WERI-Rb-1 (cell line): ENCODE data around the gene PALM.
A peak's percentile ranks its signal among the peaks of the same experiment; 100 is the strongest.

Experiments used
- DNase-seq: peaks from one replicate; pipeline ENCODE4 v3.0.0-alpha.2; 2020
- H3K27ac ChIP-seq: fragments of 250-450 bp; sonication (Bioruptor Pico); 2 replicates; pipeline ENCODE4 v1.5.1; 2020; ENCODE audit warnings: mild to moderate bottlenecking, moderate library complexity
- H3K27me3 ChIP-seq: fragments of 250-450 bp; sonication (Bioruptor Pico); 2 replicates; pipeline ENCODE4 v1.5.1; 2021; ENCODE audit warnings: mild to moderate bottlenecking, low read depth, moderate library complexity; ENCODE audit not compliant: insufficient read depth, severe bottlenecking
- H3K36me3 ChIP-seq: fragments of 250-450 bp; sonication (Bioruptor Pico); 2 replicates; pipeline ENCODE4 v1.5.1; 2020; ENCODE audit warnings: mild to moderate bottlenecking, moderate library complexity
- H3K4me3 ChIP-seq: 2 replicates; pipeline ENCODE4 v1.5.1; 2011; ENCODE audit warnings: low read depth, mild to moderate bottlenecking, control low read depth, low read length
- H3K9me3 ChIP-seq: fragments of 250-450 bp; sonication (Bioruptor Pico); 2 replicates; pipeline ENCODE4 v1.5.1; 2021; ENCODE audit warnings: mild to moderate bottlenecking, moderate library complexity; ENCODE audit not compliant: severe bottlenecking
- TF ChIP-seq, protein P1 (sequence below): IDR thresholded peaks from 2 replicates; pipeline ENCODE4 v1.5.1; 2011; ENCODE audit warnings: low read depth, mild to moderate bottlenecking, control low read depth, inconsistent platforms, low read length

PALM gene

DNA sequence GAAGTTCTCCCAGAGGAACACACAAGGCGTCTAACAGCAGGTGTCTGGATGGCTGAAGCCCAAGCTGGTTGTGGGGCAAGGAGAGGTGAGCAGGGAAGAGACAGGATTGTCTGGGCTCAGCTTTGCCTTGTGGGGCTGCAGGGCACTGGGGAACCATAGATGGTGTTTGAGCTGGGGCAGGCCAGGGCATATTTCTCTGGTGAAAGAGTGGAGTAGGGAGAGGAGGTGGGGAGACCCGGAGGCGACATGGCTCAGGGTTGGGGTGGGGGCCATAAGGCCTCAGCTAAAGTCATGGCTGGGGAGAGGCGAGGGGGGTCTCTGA lies 5.4 kb upstream of the PALM start:
- H3K27me3 ChIP-seq: no peaks in the 10 kb centered on the region
- no peak overlapping the region for H3K4me3 ChIP-seq
- no peaks in the 10 kb centered on the region for H3K36me3 ChIP-seq
- no peak overlapping the region for H3K27ac ChIP-seq
- no peak for DNase-seq
- TF ChIP-seq, protein P1, sequence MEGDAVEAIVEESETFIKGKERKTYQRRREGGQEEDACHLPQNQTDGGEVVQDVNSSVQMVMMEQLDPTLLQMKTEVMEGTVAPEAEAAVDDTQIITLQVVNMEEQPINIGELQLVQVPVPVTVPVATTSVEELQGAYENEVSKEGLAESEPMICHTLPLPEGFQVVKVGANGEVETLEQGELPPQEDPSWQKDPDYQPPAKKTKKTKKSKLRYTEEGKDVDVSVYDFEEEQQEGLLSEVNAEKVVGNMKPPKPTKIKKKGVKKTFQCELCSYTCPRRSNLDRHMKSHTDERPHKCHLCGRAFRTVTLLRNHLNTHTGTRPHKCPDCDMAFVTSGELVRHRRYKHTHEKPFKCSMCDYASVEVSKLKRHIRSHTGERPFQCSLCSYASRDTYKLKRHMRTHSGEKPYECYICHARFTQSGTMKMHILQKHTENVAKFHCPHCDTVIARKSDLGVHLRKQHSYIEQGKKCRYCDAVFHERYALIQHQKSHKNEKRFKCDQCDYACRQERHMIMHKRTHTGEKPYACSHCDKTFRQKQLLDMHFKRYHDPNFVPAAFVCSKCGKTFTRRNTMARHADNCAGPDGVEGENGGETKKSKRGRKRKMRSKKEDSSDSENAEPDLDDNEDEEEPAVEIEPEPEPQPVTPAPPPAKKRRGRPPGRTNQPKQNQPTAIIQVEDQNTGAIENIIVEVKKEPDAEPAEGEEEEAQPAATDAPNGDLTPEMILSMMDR: no peak
- no peaks in the 10 kb centered on the region for H3K9me3 ChIP-seq

DNA sequence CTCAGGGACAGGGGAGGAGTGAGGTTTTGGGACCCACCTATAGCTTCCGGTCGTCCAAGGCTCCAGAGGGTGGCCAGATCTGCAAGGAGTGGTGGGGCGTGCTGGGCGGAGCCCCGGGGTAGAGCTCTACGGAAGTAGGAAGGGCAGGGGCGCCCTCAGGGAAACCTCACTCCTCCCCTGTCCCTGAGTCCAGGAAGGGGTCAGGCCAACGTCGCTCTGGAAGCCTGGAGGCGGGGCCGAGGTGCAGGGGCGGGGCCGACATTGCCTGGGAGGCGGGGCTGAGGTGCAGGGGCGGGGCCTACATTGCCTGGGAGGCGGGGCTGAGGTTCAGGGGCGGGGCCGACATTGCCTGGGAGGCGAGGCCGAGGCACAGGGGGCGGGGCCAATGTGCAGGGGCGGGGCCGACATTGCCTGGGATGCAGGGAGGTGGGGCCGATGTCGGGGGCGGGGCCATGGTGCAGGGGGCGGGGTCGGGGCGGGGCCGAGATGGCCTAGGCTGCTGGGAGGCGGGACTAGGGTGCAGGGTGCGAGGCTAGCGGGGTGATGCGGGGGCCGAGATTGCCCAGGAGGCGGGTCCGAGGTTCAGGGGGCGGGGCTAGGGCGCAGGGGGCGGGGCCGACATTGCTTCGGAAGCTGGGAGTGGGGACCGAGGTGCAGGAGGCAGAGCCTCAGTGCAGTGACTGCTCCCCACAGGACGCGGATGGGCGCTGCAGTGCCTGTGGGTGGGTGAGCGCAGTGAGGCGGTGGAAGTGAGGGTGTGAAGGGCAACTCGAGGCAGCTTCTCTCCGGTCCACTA lies 4.9 kb upstream of the PALM start:
- TF ChIP-seq, protein P1: 0 out of 2 replicates have a peak, but pooled peaks have one; percentile 21
- Histone ChIP-seq H3K27me3 (no peaks in the 10 kb centered on the region), H3K36me3 (no peaks in the 10 kb centered on the region), H3K9me3 (no peaks in the 10 kb centered on the region), H3K27ac (no peak overlapping the region), H3K4me3 (no peak overlapping the region)
- DNase-seq: peak; percentile 55

DNA sequence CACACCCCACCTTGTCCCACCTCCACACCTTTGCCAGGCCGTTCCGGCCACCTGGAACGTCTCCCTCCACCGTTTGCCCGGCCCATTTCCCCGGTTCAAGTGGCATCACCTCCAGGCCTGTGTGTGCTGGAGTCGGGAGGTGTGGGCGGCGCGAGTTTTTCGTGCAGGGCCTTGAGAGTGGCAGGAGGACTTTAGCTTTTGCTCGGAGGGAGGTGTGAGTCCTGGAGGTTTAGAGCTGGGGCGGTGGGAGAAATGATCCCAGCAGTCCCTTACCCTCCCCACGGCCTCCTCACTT lies 4.3 kb upstream of the PALM start:
- H3K27me3 ChIP-seq: no peaks in the 10 kb centered on the region
- H3K4me3 ChIP-seq: no peak overlapping the region
- no peaks in the 10 kb centered on the region for H3K36me3 ChIP-seq
- TF ChIP-seq, protein P1: no peak
- H3K9me3 ChIP-seq: no peaks in the 10 kb centered on the region
- no peak for DNase-seq
- H3K27ac ChIP-seq: no peak overlapping the region

DNA sequence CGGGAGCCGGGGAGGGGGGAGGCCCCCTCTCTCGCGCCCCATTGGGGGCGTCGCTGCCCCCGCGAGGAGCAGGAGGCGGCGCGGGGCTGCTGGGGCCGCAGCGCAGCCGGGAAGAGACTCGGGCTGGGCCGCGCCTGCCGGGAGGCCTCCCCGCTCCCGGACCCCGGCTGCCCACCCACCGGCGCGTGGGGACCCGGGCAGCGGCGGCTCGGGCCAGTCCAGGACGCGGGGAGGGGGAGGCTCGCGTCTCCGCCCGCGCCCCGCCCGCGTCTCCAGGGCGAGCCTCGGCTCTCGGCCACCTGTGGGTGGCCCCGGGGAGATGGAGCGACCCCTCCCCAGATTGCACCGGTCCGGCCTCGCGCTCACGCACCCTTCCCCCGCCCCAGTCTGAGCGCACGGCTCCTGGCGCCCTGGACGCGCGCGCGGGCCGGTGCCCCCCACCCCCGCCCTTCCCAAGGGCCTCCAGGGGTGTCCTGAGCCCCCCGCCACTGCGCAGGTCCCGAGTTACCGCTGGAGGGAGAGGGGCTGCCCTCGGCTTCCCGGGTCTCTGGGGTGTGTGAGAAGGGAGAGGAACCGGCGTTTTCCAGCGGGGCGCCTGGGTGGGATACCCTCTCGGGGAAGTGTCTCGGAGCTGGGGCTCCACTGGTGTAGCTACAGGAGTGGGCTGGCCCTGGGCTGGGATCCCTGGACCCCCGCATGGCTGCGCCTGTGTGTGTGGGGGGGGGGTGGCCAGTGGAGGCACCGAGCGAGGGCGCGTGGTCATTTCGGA lies 645 bp downstream of the PALM start:
- no peak for DNase-seq
- Histone ChIP-seq H3K27ac (peak overlapping the region; percentile 89), H3K27me3 (no peaks in the 10 kb centered on the region), H3K4me3 (peak overlapping the region; percentile 85), H3K36me3 (peaks cover 10% of the 10 kb centered on the region), H3K9me3 (no peaks in the 10 kb centered on the region)
- TF ChIP-seq, protein P1: no peak

DNA sequence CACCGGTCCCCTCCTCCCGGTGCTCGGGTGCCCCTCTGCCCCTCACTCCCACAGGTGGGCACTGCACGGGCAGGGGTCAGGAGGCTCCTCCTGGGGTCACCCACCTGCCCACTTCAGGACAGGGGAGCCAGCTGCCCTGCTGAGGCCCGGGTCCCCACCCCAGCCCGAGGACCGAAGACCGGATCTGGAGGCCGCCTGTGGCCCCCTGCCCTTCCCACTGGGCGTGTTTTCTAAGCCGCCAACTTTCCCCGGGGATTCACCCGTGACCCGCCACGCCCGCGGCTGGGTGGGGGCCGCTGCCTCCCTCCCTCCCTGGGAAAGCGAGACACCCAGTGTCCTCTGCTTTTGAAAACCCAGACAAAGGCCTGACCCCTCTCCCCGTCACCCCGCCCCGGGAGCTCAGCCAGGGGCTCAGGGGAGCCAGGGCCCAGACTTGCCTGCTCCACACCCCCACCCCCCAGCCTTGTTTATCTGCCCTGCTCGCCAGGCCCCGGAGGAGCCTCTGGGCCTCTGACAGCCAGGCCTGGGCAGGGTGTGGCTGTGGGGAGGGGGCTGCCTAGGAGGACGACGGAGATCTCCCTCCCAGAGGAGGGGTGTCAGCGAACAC lies 1.3 kb downstream of the PALM start:
- peak; percentile 41 for DNase-seq
- no peaks in the 10 kb centered on the region for H3K9me3 ChIP-seq
- peaks cover 10% of the 10 kb centered on the region for H3K36me3 ChIP-seq
- peak overlapping the region; percentile 85 for H3K4me3 ChIP-seq
- TF ChIP-seq, protein P1: no peak
- no peaks in the 10 kb centered on the region for H3K27me3 ChIP-seq
- peak overlapping the region; percentile 89 for H3K27ac ChIP-seq
